Lower leg skin (tissue), 4 donors: ENCODE measurements around the gene TOR2A. TPM values are rescaled to one million over a fixed set of nuclear protein-coding genes. Genes with fewer than 3 reads are reported as not detected.

Experiments used
- DNase-seq, 2 donors: peaks; one replicate each; pipeline ENCODE4 v3.0.0-alpha.2; 2019; ENCODE audit warnings: low spot score in 2 of 2
- H3K4me3 ChIP-seq: fragments of 200-600 bp; sonication (generic); 2 replicates; pipeline ENCODE4 v1.5.1; 2017; ENCODE audit warnings: mild to moderate bottlenecking, low read depth; ENCODE audit not compliant: poor library complexity, severe bottlenecking
- CTCF ChIP-seq, 3 donors: fragments of 450-650 bp; IDR thresholded peaks; one replicate each; pipeline ENCODE4 v1.5.1; 2016; ENCODE audit warnings: antibody characterized with exemption in 3 of 3, mild to moderate bottlenecking in 3 of 3, moderate library complexity in 2 of 3
- POLR2A ChIP-seq, 2 donors: fragments of 450-650 bp; IDR thresholded peaks; one replicate each; pipeline ENCODE4 v1.6.1; 2016 to 2017; ENCODE audit warnings: antibody characterized with exemption in 2 of 2, mild to moderate bottlenecking in 1 of 2, moderate library complexity in 1 of 2
- WGBS, 2 donors: methylation state at CpG; one replicate each; pipeline ENCODE4 v1.1.5; 2018; 5-methylcytosine and 5-hydroxymethylcytosine counted together
- intact Hi-C: fragments of 100-400 bp; cut with DNase I; formaldehyde crosslinking; loops from one replicate; pipeline ENCODE4 v1.15.0; 2023; ENCODE audit warnings: low total_unique reads
- total RNA-seq, 4 donors: library from RNA; depleted of rRNA; stranded (reverse); fragments of >200 nt; gene quantifications; one replicate each; pipeline ENCODE4 v1.1.0, GENCODE V29; 2016

The TOR2A gene
- total RNA-seq, 4 donors from 2014 or later = 11.5 to 19.9 (median 15.1) TPM

GRCh38 chr9:127770583-127770904, 35.5 kb upstream of the TOR2A start:
- no peak for DNase-seq
- TF ChIP-seq POLR2A (IDR thresholded peaks at IDR 0.05) (no peak), CTCF (IDR thresholded peaks at IDR 0.05) (no peak)
- WGBS, 2 donors = 61 to 66% methylated on average over 3 of the region's 3 CpGs
- intact Hi-C loops = no loop called here
- H3K4me3 ChIP-seq = no peak overlapping the region

- no peak for TF ChIP-seq CTCF (IDR thresholded peaks at IDR 0.05)
- TF ChIP-seq POLR2A (IDR thresholded peaks at IDR 0.05) = no peak
- DNase-seq = no peak
- intact Hi-C loops = no loop called here
- no peak overlapping the region for H3K4me3 ChIP-seq
- WGBS, 2 donors = 78 to 81% methylated on average over 4 of the region's 4 CpGs
These were observed 35.0 kb upstream of the TOR2A start for GRCh38 chr9:127769929-127770582.

GRCh38 chr9:127769101-127769500, 34.0 kb upstream of the TOR2A start:
- intact Hi-C loops = no loop called here
- WGBS, 2 donors = 88 to 94% methylated on average over 5 of the region's 5 CpGs
- DNase-seq = no peak
- TF ChIP-seq CTCF (IDR thresholded peaks at IDR 0.05) (no peak), POLR2A (IDR thresholded peaks at IDR 0.05) (no peak)
- no peak overlapping the region for H3K4me3 ChIP-seq

GRCh38 chr9:127768698-127769097, 33.6 kb upstream of the TOR2A start:
- H3K4me3 ChIP-seq = no peak overlapping the region
- WGBS, 2 donors = 67 to 70% methylated on average over 8 of the region's 8 CpGs
- TF ChIP-seq CTCF (IDR thresholded peaks at IDR 0.05) = no peak
- no peak for DNase-seq
- intact Hi-C loops = no loop called here

- intact Hi-C loops = no loop called here
- no peak for DNase-seq
- TF ChIP-seq CTCF (IDR thresholded peaks at IDR 0.05) = no peak
- TF ChIP-seq POLR2A (IDR thresholded peaks at IDR 0.05) = no peak
- no peak overlapping the region for H3K4me3 ChIP-seq
- 43 to 57% methylated on average over 13 of the region's 13 CpGs for WGBS, 2 donors
These were observed 32.8 kb upstream of the TOR2A start for GRCh38 chr9:127767909-127768331.

- 64 to 81% methylated on average over 3 of the region's 3 CpGs for WGBS, 2 donors
- no peak for TF ChIP-seq CTCF (IDR thresholded peaks at IDR 0.05)
- no peak for TF ChIP-seq POLR2A (IDR thresholded peaks at IDR 0.05)
- no peak overlapping the region for H3K4me3 ChIP-seq
- intact Hi-C loops = no loop called here
- DNase-seq = no peak
These were observed 32.3 kb upstream of the TOR2A start for GRCh38 chr9:127767410-127767809.
